IPS-11a (cell line): Measurements from ENCODE around the gene CLDN20.
"Not testable (repeated sequence)": the region's sequence is repeated elsewhere in the genome, so short reads cannot be mapped to it uniquely, and the experiment has no call there.

Source experiments
- H3K4me3 ChIP-seq: one replicate; pipeline ENCODE4 v1.5.1; 2013; ENCODE audit warnings: low read depth, low read length, control low read depth

The CLDN20 gene, protein sequence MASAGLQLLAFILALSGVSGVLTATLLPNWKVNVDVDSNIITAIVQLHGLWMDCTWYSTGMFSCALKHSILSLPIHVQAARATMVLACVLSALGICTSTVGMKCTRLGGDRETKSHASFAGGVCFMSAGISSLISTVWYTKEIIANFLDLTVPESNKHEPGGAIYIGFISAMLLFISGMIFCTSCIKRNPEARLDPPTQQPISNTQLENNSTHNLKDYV

DNA sequence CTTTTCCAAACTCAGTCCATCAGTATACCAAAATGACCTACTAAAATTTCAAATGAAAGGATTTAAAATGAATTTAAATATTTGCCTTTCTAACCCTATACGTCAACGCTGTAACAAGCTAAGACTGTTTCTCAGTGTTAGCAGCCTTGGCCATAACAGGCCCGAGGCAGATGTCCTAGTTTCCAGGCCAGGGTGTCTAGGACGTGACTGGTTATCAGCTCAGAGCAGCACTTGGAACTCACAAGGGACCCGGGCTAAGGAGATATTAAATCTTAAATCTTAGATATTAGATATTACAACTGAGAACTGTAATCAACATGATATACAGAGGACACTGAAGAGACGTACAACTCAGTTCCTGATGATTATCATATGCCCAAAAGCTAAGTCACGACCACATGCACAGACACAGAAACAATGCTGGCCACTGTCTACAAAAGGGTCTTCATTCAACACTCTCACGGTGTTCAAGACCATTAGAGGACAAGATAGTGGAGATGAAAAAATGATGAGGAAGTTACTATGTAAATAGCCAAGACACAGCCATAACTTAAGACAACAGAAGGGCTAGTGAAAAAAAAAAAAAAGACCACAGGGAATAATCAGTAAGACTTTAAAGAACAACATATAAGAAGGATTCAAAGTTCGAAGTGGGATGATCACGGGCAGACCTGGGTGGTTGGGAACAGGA, at the start of gene CLDN20:
Gene CLDN20, plus strand, starts transcription at position 641 of the 691 bp plus-strand sequence. CDS start 11,707 bp downstream, outside the sequence.
- H3K4me3 ChIP-seq = no peak within 1 kb of the TSS

DNA sequence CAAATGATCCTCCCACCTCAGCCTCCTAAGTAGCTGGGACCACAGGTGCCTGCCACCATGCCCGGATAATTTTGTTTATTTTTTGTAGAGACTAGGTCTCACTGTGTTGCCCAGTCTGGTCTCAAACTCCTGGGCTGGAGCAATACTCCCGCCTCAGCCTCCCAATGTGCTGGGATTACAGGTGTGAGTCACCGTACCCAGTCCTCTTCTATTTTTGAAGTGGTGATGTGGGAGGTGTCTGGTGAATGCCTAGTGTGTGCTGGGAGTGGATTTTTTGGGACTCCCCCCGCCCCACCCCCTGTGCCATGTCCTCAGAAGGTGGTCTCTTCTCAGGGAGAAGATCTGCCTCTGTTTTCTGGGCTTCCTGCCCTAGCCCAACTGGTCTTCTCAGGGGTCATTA, 47.9 kb upstream of the CLDN20 start:
- H3K4me3 ChIP-seq = no peak overlapping the region

DNA sequence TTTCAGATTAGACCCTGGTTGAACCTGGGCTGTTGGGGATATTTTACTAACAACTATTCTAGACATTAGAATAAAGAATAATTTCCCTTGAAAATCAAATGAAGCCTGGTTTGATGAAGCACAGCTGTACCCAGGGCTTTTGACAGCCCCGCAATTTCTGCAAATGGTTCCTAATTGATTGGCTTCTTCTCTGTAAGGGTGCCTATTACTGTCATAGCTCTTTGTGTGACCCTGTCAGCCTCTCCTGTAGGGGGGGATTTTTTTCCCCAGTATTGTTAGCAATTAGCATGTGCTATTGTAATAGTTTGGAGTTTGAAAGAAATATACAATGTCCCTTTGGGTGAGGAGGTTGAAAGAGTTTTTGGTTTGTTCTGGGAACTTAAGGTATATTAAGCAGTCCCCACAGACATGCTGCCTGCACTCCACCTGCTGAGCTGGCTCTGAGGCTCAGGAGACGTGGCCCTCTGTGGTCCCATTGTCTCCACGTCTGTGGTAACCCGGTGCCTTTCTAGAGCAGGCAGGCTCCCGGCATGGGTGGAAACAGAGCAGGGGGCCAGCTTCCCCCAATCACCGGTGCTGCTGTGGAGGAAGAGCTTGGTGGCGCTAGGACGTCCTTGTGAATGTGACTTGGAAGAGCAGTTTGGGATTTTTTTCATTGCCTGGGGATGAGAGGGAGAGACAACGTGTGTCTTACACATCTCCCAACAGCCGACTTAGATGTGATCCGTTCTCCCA, 47.3 kb upstream of the CLDN20 start:
- no peak overlapping the region for H3K4me3 ChIP-seq

DNA sequence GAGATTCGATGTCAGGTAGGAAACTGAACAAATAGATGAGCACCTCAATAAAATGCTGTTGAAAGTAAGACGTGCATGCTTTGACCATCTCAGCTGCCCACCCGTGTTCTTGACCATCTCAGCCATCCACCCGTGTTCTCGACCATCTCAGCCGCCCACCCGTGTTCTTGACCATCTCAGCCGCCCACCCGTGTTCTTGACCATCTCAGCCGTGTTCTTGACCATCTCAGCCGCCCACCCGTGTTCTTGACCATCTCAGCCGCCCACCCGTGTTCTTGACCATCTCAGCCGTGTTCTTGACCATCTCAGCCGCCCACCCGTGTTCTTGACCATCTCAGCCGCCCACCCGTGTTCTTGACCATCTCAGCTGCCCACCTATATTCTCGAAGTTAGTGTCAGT, 45.1 kb upstream of the CLDN20 start:
- not testable (repeated sequence) for H3K4me3 ChIP-seq

DNA sequence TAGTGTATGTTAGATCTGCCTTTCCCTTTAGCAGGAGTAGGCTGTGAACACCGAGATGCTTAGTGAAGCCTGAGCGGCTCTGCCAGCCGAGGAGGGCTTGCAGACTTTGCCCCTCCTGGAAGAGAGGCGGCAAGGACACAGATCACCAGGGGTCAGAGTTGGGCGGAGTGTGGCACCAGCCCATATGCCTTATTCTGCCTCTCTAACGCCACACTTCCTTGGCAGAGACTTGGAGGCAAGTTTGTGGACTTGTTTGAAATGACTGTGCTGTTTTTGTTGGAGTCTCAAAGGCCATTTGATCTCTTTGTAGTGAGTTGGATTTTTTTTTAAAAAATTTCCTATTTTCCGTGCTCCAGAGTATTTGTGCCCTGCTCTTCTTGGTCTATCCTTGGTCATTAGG, 44.5 kb upstream of the CLDN20 start:
- no peak overlapping the region for H3K4me3 ChIP-seq

DNA sequence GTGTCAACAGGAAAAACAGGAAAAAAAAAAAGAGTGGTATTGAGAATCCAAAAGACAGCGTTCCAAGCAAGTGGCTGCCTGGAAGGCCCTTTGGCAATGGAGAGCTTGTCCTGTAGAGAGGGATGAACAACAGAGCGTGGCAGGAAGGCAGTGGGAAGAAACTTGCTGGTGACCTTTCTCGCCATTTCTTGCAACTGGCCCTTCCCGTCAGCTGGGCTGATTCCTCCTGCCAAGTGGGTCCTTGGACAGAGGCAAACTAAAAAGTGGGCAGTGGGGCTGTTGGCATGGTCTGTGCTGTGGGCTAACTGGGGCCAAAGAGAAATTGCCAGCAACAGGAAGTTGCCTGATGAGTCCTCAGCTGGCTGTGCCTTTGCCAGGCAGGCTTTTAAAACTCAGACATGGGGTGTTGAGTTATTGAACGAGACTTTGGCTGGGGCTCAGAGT, 43.9 kb upstream of the CLDN20 start:
- no peak overlapping the region for H3K4me3 ChIP-seq

DNA sequence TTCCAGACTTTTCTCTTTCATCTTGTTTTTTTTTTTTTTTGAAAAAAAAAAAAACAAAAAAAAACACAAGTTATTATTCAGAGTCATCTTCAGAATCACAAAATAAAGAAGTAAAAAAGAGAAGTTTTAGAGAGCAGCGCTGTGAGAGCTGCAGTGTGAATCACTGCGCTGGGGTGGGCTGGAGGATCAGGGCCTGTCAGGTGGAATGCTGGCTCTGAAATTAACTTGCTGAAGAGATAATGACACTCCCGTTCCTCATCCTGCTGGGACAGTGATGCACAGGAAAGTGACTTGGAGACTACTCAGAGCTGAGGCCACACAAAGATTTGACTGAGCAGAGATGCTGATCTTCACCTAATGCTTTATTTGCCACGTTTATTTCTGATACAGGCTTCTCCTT, 42.7 kb upstream of the CLDN20 start:
- H3K4me3 ChIP-seq = no peak overlapping the region

DNA sequence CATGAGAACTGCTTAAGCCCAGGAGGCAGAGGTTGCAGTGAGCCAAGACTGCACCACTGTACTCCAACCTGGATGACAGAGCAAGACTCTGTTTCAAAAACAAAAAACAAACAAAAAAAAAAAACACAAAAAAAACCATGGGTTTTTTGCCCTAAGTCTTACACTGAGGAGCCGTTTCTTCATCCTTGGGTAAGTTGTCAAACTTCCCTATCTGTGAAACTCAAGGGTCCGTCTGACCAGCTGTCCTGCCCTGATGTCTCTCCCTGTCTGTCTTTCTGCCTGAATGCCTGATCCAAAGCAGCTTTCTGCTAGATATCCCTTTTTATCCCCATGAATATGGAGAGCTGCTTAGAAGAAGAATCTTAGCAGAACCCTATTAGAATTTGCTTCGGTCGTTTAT, 41.3 kb upstream of the CLDN20 start:
- H3K4me3 ChIP-seq = no peak overlapping the region

DNA sequence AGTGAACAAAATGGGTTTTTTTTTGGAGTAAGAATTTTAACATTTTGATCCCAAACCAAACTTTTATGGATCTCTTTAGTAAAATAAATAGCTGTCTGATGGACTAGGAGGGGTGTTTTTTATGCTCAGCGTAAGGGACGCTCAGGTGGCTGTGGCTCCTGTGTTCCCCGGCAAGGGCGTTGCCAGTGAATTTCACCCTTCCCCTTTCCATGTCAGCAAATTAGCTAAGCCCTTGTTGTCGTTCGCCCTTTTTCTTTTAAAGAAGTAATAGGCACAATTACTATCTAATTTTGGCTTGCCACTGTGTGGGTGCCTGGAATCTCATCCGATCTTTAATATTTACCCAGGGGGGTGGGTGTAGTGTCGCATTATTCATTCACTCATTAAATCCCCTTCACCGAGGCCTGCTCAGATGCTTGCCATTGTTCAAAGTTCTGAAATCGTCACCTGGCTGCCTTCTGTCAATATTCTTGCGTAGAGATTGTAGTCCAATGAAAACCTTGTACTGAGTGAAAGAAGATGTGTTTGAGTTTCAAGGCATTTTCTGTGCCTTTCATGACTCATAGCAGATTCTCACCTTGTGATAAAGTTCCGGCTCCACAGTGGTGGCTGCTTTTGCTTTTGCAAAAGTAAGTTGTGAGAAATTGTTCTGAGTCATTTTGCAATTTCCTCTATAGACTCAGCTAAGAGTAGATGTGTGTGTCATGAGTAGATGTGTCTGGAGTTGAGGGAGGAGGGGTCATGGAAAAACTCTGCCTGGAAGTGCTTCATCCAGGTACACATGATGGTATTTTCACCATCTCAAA, 40.0 kb upstream of the CLDN20 start:
- H3K4me3 ChIP-seq = no peak overlapping the region

DNA sequence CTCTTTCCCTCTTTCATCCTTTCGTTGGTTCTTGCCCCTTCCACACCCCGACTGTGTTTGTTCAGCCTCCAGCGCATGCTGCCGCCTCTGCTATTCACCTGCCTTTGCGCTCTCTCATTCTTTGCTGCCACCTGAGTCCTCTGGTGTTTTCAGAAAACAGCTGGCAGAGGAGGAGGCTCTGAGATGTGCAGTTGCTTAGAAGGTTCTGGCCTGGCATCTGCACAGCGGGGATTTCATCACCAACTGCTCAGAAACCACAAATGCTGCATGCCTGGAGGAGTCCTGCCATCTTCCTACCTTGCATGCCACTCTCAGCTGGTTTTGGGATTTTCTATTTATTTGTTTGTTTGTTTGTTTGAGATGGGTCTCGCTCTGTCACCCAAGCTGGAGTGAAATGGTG, 39.2 kb upstream of the CLDN20 start:
- H3K4me3 ChIP-seq = no peak overlapping the region

DNA sequence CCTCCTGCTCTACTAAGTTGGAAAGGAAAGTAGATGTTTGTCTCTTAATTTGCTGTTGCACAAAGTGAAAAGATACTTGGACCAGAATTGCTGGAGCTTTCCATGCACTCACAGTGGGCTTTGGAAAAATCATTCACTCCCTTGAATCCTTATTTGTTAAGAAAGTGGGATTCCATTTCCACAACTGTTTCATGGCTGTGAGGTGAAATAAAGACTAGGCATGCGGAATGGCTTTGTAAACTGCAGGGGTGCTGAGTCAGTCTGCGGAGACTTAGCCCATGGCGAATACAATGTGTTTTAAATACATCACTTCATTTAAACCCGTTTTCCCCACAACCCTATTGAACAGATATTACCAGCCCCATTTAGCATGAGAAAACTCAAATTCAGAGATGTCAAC, 36.8 kb upstream of the CLDN20 start:
- H3K4me3 ChIP-seq = no peak overlapping the region

DNA sequence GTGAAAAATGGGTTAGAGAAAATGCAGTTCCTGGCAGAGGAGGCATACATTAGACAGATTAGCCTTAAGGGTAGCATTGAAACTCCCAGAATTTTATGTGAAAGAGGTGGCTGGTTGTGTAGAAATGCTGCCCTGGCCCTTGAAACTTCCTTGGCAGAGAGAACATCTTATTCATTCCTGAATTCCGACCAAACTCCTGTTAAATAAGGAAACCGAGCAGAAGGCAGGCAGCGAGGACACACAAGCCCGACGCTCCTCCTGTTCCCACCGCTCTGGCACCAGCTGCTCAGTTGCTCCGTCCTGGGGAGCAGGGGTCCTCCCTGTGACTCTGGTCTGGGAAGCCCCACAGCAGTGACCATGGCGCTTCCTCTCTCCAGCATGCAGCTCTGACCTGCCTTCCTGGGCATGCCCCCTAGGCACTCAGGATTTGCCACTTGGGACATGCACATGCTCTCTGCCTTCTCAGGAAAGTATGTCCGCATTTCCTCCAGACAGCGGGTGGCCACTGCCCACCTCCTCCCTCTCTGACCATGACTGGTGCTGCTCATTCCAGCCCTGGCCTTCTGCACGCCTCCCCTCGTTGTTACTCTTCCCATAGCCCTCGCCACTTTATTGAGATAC, 35.2 kb upstream of the CLDN20 start:
- H3K4me3 ChIP-seq = no peak overlapping the region

DNA sequence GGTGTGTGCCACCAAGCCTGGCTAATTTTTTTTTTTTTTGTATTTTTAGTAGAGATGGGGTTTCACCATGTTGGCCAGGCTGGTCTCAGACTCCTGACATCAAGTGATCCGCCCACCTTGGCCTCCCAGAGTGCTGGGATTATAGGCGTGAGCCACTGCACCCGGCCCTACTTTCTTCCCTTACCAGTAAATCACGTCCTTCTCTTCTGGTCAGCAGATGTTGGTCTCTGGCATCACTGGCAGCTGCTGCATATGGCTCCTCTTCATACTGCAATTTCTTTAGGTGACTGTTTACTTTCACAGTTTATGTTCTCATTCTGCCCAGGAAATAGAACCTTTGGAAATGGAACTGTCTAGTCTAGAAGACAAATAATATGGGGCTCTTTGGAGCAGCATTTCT, 32.8 kb upstream of the CLDN20 start:
- H3K4me3 ChIP-seq = not testable (repeated sequence)

DNA sequence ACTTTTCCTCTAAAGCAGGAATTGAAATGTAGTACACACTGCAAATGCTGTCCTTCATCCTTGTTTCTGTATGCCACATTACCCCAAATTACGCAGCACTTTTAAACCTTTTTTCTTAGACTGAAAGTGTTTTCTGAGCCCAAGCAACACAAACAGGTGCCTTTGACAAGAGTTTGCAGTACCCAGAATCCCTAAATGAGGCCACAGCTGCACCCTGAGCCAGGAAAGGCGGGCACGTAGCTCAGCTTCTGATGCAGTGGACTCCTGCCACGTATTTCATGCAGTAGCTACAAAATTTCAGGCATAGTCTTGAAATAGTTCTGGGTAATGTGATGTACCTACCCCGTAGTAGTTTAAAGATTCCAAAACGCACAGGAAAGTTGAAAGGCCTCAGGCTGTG, 31.0 kb upstream of the CLDN20 start:
- no peak overlapping the region for H3K4me3 ChIP-seq

DNA sequence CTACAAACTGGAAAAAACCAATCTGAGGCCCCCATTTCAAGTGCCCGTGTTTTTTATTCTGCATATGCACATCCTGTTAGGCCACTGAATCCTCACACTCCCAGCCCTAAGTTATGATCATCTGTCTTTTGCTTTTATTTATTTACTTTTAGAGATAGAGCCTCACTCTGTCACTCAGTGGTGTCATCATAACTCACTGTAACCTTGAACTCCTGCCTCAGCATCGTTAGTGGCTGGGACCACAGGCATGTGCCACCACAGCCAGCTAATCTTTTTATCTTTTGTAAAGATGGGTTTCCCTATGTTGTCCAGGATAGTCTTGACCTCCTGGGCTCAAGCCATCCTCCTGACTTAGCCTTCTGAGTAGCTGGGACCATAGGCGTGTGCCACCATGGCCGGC, 29.6 kb upstream of the CLDN20 start:
- H3K4me3 ChIP-seq = no peak overlapping the region

DNA sequence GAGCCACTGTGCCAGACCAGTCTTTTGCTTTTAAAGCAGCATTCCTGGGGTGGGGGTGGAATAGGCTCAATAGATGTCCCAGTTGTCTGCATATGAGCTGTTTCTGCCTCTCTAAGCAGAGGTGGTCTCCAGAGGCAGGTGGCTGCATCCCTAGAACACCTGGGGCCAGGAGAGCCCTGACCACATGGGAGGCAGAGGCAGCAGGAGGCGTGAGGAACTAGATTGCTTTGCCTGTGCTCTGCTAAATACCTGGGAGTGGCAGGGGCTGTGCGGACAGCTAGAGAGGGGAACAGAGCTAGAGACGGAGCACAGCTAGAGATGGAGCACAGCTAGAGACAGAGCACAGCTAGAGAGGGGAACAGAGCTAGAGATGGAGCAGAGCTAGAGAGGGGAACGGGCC, 29.1 kb upstream of the CLDN20 start:
- H3K4me3 ChIP-seq = no peak overlapping the region

DNA sequence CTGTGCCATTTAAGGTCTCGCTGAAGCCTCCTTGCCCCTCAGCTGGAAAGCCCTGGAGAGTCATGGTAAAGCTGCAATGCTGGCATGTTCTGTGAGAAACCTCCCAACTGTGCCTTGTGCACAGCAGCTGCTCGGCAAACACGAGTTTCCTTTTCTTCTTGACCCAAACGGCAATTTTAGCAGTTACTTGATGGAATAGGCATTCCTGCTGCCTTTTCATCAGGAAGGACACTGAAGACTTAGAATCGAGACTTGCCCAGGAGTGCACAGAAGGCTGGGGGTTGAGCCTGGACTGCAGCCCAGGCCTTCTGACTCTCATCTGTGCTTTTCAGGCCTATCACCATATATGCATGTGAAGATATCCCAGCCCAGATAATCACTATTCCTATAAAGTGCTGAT, 28.7 kb upstream of the CLDN20 start:
- no peak overlapping the region for H3K4me3 ChIP-seq

DNA sequence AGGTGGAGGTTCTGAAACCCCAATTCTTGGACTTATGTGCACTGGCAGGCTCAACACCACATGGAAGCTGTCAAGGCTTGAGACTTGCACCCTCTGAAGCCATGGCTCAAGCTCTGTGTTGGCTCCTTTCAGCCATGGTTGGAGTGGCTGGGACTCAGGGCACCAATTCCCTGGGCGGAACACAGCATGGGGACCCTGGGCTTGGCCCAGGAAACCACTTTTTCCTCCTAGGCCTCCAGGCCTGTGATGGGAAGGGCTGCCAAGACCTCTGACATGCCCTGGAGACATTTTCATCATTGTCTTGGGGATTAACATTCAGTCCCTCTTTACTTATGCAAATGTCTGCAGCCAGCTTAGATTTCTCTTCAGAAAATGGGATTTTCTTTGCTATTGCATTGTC, 26.2 kb upstream of the CLDN20 start:
- no peak overlapping the region for H3K4me3 ChIP-seq

DNA sequence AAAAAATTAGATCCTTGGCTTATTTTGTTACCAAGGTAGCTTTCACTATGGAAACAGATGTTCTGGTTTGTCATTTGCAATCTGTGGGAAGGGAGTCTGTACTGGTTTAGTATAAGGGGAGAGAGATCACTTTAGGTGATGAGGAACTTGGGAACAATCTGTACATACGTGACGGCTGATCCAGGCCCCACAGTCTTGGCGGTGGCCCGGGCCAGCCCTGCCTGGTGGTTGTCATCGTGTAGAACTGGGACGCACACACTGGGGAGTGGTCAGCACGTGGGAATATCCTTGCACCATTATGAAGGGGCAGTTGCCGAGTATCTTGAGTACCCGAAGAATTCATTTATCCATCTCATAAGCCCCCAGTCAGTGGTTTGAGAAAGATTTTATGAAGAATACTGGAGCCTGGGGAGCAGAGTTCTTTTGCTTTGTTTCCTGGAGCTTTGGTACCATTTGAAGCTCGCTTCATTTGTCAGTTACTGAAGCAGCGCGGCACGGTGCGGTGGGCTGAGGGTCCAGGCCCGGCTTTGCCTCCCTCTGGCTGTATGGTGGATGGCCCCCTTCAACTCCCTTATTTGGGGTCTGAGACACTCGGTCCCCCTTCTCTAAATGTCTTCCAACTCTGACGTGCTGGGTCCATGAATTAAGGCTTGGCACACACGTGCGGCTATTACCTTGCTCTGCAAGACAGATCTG, 22.8 kb upstream of the CLDN20 start:
- H3K4me3 ChIP-seq = no peak overlapping the region

DNA sequence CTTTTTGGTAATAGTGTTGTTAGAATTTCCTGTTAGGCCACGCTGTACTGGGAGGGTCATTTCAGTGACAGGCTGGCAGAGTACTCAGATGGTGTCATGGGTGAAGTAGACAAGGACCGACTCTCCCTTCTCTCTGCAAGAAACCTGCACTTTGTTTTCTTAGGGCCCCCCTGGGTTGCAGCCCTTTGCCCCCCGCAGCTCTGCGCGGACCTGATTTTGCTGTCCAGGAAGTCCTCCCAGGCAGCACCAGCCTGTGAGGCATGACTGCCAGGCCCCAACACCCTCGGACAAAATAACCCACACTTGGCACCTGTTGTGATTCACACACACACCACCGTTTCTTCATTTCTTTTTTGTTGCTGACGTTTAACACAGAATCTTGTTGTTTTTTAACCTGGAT, 21.8 kb upstream of the CLDN20 start:
- no peak overlapping the region for H3K4me3 ChIP-seq
